Measurements from ENCODE around the gene EFTUD2. TPM values are rescaled to one million over a fixed set of nuclear protein-coding genes. Genes with fewer than 3 reads are reported as not detected.

EFTUD2 gene
- total and polyA plus RNA-seq, 2 of the 13 experiments (the other 11 are each of a cell fraction or from before 2014, with no cell fraction given) = 111 to 137 TPM

DNA sequence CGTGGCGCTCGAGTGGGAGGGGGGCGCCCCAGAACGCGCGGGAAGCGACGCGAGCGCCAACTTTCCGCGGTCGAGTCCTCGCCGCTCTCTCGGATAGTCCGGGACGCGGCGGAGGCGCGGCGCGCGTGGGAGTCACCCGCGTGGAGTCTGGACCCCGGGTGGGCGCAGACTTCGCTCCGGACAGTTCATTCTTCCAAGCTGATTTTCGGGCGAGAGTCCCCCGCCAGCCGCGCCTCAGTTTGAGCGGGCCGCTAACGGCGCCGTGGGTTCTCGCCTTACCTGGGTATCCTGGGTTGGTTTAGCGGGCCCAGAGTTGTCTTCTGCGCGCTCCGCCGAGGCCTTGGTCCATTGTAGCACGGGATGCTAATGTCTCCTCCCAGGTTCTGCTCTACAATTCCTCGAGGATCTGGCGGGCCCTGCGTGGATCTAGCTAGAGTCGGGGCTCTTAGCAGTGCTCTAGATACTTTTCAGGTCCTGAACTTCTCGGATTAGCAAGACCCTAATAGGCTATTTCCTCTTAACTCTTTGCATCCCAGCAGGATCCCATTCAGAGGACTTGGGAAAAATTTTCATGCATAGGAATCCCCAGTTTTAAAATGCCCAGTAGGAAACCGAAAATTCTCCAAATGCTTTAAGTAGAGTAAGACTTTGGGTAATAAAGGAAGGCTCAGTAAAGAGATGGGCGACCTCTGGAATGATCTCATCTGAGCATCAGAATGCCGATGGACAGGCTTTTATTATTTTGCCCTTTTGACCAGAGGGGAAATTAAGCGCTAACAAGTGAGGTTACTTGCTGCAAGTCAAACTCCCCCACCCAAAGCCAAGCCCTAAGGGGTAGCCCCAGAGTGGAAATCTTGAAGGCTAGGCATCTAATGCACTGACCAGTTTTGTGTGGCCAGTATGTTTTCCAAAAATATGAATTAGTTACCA, 68.6 kb downstream of the EFTUD2 start (continued):
- TF ChIP-seq, protein P1, sequence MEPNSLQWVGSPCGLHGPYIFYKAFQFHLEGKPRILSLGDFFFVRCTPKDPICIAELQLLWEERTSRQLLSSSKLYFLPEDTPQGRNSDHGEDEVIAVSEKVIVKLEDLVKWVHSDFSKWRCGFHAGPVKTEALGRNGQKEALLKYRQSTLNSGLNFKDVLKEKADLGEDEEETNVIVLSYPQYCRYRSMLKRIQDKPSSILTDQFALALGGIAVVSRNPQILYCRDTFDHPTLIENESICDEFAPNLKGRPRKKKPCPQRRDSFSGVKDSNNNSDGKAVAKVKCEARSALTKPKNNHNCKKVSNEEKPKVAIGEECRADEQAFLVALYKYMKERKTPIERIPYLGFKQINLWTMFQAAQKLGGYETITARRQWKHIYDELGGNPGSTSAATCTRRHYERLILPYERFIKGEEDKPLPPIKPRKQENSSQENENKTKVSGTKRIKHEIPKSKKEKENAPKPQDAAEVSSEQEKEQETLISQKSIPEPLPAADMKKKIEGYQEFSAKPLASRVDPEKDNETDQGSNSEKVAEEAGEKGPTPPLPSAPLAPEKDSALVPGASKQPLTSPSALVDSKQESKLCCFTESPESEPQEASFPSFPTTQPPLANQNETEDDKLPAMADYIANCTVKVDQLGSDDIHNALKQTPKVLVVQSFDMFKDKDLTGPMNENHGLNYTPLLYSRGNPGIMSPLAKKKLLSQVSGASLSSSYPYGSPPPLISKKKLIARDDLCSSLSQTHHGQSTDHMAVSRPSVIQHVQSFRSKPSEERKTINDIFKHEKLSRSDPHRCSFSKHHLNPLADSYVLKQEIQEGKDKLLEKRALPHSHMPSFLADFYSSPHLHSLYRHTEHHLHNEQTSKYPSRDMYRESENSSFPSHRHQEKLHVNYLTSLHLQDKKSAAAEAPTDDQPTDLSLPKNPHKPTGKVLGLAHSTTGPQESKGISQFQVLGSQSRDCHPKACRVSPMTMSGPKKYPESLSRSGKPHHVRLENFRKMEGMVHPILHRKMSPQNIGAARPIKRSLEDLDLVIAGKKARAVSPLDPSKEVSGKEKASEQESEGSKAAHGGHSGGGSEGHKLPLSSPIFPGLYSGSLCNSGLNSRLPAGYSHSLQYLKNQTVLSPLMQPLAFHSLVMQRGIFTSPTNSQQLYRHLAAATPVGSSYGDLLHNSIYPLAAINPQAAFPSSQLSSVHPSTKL (CRISPR knock-in tag; IDR thresholded peaks at IDR 0.05) = no peak
- TF ChIP-seq REL (CRISPR knock-in tag; conservative IDR thresholded peaks at IDR 0.05) = no peak
- TF ChIP-seq, protein P2, sequence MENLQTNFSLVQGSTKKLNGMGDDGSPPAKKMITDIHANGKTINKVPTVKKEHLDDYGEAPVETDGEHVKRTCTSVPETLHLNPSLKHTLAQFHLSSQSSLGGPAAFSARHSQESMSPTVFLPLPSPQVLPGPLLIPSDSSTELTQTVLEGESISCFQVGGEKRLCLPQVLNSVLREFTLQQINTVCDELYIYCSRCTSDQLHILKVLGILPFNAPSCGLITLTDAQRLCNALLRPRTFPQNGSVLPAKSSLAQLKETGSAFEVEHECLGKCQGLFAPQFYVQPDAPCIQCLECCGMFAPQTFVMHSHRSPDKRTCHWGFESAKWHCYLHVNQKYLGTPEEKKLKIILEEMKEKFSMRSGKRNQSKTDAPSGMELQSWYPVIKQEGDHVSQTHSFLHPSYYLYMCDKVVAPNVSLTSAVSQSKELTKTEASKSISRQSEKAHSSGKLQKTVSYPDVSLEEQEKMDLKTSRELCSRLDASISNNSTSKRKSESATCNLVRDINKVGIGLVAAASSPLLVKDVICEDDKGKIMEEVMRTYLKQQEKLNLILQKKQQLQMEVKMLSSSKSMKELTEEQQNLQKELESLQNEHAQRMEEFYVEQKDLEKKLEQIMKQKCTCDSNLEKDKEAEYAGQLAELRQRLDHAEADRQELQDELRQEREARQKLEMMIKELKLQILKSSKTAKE (CRISPR knock-in tag; IDR thresholded peaks at IDR 0.05; ENCODE audit: borderline replicate concordance) = no peak
- no peak for TF ChIP-seq ZSCAN21 (CRISPR knock-in tag; IDR thresholded peaks at IDR 0.05; ENCODE audit: borderline replicate concordance)
- TF ChIP-seq PAF1 (CRISPR knock-in tag; IDR thresholded peaks at IDR 0.05) = no peak
- TF ChIP-seq, protein P3, sequence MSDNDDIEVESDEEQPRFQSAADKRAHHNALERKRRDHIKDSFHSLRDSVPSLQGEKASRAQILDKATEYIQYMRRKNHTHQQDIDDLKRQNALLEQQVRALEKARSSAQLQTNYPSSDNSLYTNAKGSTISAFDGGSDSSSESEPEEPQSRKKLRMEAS (IDR thresholded peaks at IDR 0.05) = peak; percentile 70; the same call in 1 of the 2 replicates
- peak; percentile 65; the same call in 1 of the 2 replicates for TF ChIP-seq SALL2 (CRISPR knock-in tag; IDR thresholded peaks at IDR 0.05)
- no peak for TF ChIP-seq NBN (conservative IDR thresholded peaks at IDR 0.05)
- TF ChIP-seq ZNF274 (CRISPR knock-in tag; IDR thresholded peaks at IDR 0.05) = no peak
- TF ChIP-seq ZNF709 (CRISPR knock-in tag; IDR thresholded peaks at IDR 0.05) = no peak
- no peak for TF ChIP-seq MBNL3 (CRISPR knock-in tag; conservative IDR thresholded peaks at IDR 0.05)
- no peak for TF ChIP-seq ZNF564 (CRISPR knock-in tag; IDR thresholded peaks at IDR 0.05)
- TF ChIP-seq, protein P4, sequence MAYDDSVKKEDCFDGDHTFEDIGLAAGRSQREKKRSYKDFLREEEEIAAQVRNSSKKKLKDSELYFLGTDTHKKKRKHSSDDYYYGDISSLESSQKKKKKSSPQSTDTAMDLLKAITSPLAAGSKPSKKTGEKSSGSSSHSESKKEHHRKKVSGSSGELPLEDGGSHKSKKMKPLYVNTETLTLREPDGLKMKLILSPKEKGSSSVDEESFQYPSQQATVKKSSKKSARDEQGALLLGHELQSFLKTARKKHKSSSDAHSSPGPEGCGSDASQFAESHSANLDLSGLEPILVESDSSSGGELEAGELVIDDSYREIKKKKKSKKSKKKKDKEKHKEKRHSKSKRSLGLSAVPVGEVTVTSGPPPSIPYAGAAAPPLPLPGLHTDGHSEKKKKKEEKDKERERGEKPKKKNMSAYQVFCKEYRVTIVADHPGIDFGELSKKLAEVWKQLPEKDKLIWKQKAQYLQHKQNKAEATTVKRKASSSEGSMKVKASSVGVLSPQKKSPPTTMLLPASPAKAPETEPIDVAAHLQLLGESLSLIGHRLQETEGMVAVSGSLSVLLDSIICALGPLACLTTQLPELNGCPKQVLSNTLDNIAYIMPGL (CRISPR knock-in tag; IDR thresholded peaks at IDR 0.05; ENCODE audit: borderline replicate concordance in 1 of 2, low read depth in 1 of 2) = no peak
- no peak for TF ChIP-seq ZBTB25 (CRISPR knock-in tag; IDR thresholded peaks at IDR 0.05)
- TF ChIP-seq IRX3 (CRISPR knock-in tag; IDR thresholded peaks at IDR 0.05; ENCODE audit: borderline replicate concordance, low read depth) = no peak
- TF ChIP-seq ZNF329 (CRISPR knock-in tag; IDR thresholded peaks at IDR 0.05; ENCODE audit: low read depth) = no peak
- TF ChIP-seq ZNF788 (CRISPR knock-in tag; IDR thresholded peaks at IDR 0.05; ENCODE audit: borderline replicate concordance) = 0 out of 2 replicates have a peak, but pooled peaks have one; percentile 21
- TF ChIP-seq ZFP36L2 (CRISPR knock-in tag; IDR thresholded peaks at IDR 0.05) = no peak
